Kidney epithelial cell (primary cell): ENCODE results near the gene PPIE. TPM values are rescaled to one million over a fixed set of nuclear protein-coding genes. Genes with fewer than 3 reads are reported as not detected.

Experiments
- DNase-seq: peaks from one replicate; pipeline ENCODE4 v3.0.0-alpha.2; 2010; ENCODE audit warnings: low read depth
- H3K27me3 ChIP-seq: 2 replicates; pipeline ENCODE4 v1.6.0; 2011; ENCODE audit warnings: low read length; ENCODE audit not compliant: control insufficient read depth, insufficient read depth
- H3K36me3 ChIP-seq: 2 replicates; pipeline ENCODE4 v1.5.1; 2011; ENCODE audit warnings: low read length; ENCODE audit not compliant: control insufficient read depth, insufficient read depth
- H3K4me3 ChIP-seq: 2 replicates; pipeline ENCODE4 v1.5.1; 2011; ENCODE audit warnings: low read depth, mild to moderate bottlenecking, control low read depth, low read length
- total RNA-seq: library from RNA; depleted of rRNA; stranded (reverse); fragments of >200 nt; gene quantifications from 2 replicates; pipeline ENCODE4 v1.2.3, GENCODE V29; 2015
- TF ChIP-seq, protein P1 (sequence below): IDR thresholded peaks from 2 replicates; pipeline ENCODE4 v1.5.1; 2011; ENCODE audit warnings: mild to moderate bottlenecking, moderate library complexity, low read length, control low read depth, inconsistent platforms; ENCODE audit not compliant: insufficient read depth, poor library complexity, severe bottlenecking

Gene PPIE
- total RNA-seq, 1 donor from 2014 or later, result 58.2 TPM

DNA sequence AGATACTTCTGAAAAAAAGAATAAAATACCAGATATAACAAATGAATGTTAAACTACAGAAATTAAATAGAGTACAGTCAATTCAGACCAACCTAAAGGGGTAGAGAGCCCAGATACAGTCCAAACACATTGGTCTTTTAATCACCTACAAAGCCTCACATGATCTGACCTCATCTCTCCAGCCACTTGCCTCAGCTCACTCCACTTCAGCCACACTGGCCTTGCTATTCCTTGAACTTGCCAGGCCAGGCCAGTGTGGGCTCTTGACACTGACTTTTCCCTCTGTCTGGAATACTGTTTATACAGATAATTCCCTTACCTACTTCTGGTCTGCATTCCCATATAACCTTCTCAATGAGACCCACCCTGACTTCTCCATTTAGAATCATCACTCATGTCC lies 17.0 kb upstream of the PPIE start:
- Histone ChIP-seq H3K36me3 (no peaks in the 10 kb centered on the region), H3K27me3 (peaks cover 11% of the 10 kb centered on the region), H3K4me3 (no peak overlapping the region)
- no peak for DNase-seq
- TF ChIP-seq, protein P1, sequence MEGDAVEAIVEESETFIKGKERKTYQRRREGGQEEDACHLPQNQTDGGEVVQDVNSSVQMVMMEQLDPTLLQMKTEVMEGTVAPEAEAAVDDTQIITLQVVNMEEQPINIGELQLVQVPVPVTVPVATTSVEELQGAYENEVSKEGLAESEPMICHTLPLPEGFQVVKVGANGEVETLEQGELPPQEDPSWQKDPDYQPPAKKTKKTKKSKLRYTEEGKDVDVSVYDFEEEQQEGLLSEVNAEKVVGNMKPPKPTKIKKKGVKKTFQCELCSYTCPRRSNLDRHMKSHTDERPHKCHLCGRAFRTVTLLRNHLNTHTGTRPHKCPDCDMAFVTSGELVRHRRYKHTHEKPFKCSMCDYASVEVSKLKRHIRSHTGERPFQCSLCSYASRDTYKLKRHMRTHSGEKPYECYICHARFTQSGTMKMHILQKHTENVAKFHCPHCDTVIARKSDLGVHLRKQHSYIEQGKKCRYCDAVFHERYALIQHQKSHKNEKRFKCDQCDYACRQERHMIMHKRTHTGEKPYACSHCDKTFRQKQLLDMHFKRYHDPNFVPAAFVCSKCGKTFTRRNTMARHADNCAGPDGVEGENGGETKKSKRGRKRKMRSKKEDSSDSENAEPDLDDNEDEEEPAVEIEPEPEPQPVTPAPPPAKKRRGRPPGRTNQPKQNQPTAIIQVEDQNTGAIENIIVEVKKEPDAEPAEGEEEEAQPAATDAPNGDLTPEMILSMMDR, result no peak

DNA sequence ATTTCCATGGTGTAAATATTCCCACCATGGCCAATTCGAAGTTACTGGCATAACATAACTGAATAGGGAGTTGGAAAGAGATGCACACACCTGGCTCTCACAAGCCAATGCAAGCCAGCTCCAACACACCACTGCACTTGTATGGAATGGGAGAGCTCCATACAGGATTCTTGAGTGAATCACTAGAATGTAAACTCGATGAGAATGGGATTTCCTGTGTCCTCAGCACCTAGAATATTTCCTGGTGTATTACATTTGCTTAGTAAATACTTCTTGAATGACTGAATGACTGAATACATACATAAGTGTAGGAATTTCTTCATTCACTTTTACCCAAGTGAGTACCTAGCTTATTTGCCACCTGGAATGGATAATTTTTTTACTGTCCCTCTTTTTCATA lies 16.2 kb upstream of the PPIE start:
- H3K27me3 ChIP-seq, result peaks cover 12% of the 10 kb centered on the region
- no peak for DNase-seq
- TF ChIP-seq, protein P1, result no peak

GRCh38 chr1:39726600-39726999 lies 12.1 kb upstream of the PPIE start:
- Histone ChIP-seq H3K4me3 (no peak overlapping the region), H3K36me3 (no peaks in the 10 kb centered on the region), H3K27me3 (peaks cover 21% of the 10 kb centered on the region)
- TF ChIP-seq, protein P1, result no peak
- DNase-seq, result no peak

More for the DNA sequence above, 16.2 kb upstream of the PPIE start:
- Histone ChIP-seq H3K36me3 (no peaks in the 10 kb centered on the region), H3K4me3 (no peak overlapping the region)

GRCh38 chr1:39727221-39727931 lies 11.3 kb upstream of the PPIE start:
- Histone ChIP-seq H3K4me3 (no peak overlapping the region), H3K27me3 (peaks cover 21% of the 10 kb centered on the region), H3K36me3 (no peaks in the 10 kb centered on the region)
- TF ChIP-seq, protein P1, result no peak
- DNase-seq, result no peak

GRCh38 chr1:39727932-39728317 lies 10.8 kb upstream of the PPIE start:
- no peaks in the 10 kb centered on the region for H3K36me3 ChIP-seq

More at GRCh38 chr1:39727932-39728317, 10.8 kb upstream of the PPIE start:
- DNase-seq, result no peak
- peaks cover 21% of the 10 kb centered on the region for H3K27me3 ChIP-seq
- no peak overlapping the region for H3K4me3 ChIP-seq
- TF ChIP-seq, protein P1, result no peak
